Head of caudate nucleus (tissue), 42 donors: ENCODE data around the gene LRRC58.
A peak's percentile ranks its signal among the peaks of the same experiment; 100 is the strongest.
"Not testable (repeated sequence)": the region's sequence is repeated elsewhere in the genome, so short reads cannot be mapped to it uniquely, and the experiment has no call there.

Source experiments
- DNase-seq, 42 donors: peaks; one replicate each; pipeline versions ENCODE4 v3.0.0 to v3.0.0-alpha.2; 2020 to 2021; ENCODE audit warnings: mixed read lengths in 7 of 42
- intact Hi-C: fragments of 100-400 bp; cut with DNase I; formaldehyde crosslinking; loops from one replicate; pipeline ENCODE4 v1.15.0; 2022

The LRRC58 gene

GRCh38 chr3:120348065-120348990 is 826 bp downstream of the LRRC58 start:
- intact Hi-C loops, result loop anchor here (2.0 to 10.0 kb wide), 3 partner anchors 69 to 254 kb away; partner anchors contain the start of gene GSK3B
- peak in 24 of 42 donors; percentile 6 to 72 (median 47) for DNase-seq

DNA sequence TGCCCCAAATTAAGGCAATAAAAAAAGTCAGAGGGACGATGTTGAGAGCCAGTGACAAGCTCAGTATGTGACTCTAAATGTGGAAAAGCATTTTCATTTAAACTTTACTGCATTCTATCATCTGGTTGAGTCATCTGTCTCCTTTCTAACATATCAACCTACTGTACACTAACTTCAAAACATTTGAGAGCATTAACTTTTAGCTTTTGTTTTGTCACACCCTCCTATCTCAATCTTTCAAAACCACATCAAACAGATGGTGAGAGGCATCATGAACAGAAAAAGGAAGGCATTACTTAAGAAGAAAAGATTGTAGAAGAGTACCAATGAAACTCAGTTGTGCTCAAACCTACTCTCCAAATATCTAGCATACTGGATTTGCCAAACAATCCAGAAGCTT is 4.8 kb downstream of the LRRC58 start:
- DNase-seq, result no peak
- intact Hi-C loops, result loop anchor here (10.0 kb wide), 1 partner anchor 100 kb away; no protein-coding TSS in a partner anchor

DNA sequence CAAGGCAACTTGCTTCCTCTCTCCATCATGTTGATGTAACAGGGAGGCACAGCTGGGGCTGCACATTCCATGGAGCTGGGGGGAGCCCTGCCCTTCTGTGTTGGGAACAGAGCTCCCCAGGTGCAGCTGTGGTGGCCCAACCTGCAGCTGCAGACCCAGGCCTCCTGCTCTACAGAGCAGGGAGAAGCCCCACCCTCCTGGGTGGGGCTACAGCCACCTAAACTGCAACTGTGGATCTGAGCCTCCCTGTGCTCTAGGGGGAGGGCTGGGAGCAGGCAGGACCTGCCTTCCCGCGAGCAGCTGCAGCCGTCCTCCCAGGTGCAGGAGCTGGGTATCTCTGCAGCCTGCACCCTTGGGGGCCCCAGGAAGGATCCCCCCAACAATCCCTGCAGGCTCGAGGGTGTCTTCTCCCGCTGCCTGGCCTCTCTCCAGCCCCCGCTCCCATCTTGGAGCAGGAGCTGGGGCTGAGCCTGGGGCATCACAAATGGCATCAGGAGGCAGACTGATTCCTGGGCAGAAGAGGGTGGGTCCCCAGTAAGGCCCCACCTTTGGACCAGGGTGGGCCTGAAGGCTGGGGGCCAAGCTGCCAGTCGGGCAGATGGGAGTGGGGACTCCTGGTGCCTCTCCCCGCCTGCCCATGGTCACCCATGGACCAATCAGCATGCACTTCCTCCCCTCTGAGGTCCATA is 7.4 kb downstream of the LRRC58 start:
- DNase-seq, result no peak
- intact Hi-C loops, result loop anchor here (10.0 kb wide), 1 partner anchor 97 kb away; no protein-coding TSS in a partner anchor

DNA sequence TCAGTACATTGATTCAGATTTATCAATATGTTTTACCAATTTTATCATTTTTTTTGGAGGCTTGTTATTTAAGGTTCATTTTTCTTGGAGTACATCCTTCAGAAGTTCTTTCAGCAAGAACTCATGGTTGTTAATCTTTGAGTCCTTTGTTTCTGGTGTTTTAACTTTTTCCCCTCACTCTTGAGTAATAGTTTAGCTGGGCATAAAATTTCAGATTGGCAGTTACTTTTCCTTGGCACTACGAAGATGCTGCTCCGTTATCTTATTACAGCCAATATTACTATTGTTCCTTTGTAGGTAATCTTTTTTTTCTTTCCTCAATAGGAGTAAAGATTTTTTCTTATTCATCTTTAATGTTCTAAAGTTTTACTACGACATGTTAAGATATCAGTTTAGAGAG is 9.8 kb downstream of the LRRC58 start:
- intact Hi-C loops, result no loop called here
- DNase-seq, result no peak

DNA sequence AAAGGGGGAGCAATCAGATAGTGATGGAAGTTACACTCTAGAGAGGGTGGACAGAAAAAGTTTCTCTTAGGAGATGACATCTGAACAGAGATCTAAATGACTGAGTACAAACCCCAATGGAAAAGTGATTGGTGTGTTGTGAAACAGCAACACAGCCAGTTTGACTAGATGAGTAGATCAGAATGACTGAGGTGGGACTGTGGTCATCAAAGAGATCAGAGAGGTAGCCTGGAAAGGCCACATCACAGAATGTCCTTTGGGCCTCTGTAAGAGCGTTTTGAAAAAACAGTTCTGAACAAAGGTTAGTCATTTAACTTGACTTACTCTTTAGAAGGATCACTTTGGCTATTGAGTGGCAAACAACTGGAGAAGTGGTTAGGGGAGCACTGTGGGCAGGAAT is 10.6 kb downstream of the LRRC58 start:
- intact Hi-C loops, result no loop called here
- no peak for DNase-seq

DNA sequence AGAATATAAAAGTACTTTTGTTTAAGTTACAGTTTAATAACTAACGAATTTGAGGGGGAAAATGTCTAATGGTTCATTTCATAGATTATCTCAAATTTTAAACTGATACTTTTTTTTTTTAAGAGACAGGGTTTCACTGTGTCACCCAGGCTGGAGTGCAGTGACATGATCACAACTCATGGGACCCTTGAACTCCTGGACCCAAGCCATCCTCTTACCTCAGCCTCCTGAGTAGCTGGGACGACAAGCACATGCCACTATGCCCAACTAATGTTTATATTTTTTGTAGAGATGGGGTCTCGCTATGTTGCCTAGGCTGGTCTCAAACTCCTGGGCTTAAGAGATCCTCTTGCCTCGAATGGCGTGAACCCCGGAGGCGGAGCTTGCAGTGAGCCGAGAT is 16.5 kb downstream of the LRRC58 start:
- no peak for DNase-seq
- intact Hi-C loops, result no loop called here

GRCh38 chr3:120331076-120331475 is 18.1 kb downstream of the LRRC58 start:
- peak in 25 of 42 donors; percentile 20 to 86 (median 50) for DNase-seq
- intact Hi-C loops, result no loop called here

- no peak for DNase-seq
- intact Hi-C loops, result no loop called here
Measured at GRCh38 chr3:120326784-120327183, 22.4 kb downstream of the LRRC58 start.

DNA sequence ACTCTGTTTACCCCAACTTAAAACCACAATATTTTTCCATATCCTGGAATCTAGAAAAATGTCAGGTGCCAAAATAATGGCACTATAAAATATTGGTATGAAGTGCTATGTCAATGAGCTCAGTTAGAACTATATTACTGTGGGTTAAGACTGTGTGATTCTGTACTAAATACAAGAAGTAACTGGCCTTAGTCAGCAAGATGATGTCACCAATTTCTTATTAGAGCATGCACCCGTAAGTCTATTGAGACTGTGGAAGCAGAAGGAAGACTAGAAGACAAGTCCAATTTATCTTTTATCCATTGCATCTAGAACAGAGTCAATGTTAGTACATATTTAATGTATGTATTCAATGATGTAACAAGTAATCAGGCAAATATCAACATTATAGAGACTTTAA is 25.0 kb downstream of the LRRC58 start:
- no peak for DNase-seq
- intact Hi-C loops, result no loop called here

DNA sequence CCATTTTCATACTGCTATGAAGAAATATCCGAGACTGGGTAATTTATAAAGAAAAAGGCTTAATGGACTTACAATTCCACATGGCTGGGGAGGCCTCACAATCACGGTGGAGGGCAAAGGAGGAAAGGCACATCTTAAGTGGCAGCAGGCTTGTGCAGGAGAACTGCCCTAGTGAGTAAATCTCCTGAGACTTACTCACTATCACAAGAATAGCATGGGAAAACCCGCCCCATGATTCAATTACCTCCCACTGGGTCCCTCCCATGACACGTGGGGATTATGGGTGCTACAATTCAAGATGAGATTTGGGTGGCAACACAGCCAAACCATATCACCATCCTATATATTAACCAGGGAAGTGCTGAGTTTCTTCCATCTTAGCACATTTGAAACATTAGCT is 25.4 kb downstream of the LRRC58 start:
- intact Hi-C loops, result not testable (repeated sequence)
- peak in 17 of 42 donors; percentile 10 to 66 (median 31) for DNase-seq

GRCh38 chr3:120311863-120312794 is 37.0 kb downstream of the LRRC58 start:
- DNase-seq, result no peak
- intact Hi-C loops, result no loop called here

- intact Hi-C loops, result no loop called here
- DNase-seq, result no peak
Measured at GRCh38 chr3:120306519-120307455, 42.4 kb downstream of the LRRC58 start.

- intact Hi-C loops, result no loop called here
- DNase-seq, result no peak
Measured at GRCh38 chr3:120304616-120305015, 44.5 kb downstream of the LRRC58 start.

GRCh38 chr3:120302361-120302760 is 46.8 kb downstream of the LRRC58 start:
- intact Hi-C loops, result no loop called here
- no peak for DNase-seq

GRCh38 chr3:120300971-120301370 is 48.2 kb downstream of the LRRC58 start:
- no peak for DNase-seq
- intact Hi-C loops, result no loop called here

- DNase-seq, result no peak
- intact Hi-C loops, result no loop called here
Measured at GRCh38 chr3:120299403-120299802, 49.8 kb downstream of the LRRC58 start.

DNA sequence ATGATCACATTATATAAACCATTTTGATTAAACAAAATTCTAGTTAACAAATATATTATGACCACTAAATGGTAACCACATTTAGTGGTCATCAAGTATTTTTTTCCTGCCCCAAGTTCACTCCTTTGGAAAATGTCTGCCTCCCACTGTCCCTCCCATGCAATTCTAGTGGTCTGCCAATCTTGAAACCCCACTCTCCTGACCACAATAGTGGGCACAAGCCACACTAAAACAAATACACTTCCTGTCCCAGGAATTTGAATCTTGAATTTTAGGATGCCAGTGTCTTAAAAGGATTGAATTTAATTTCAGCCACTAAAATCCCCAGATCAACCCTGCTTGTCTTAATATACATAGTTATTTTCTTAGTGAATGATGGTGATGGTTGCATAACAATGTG is 50.2 kb downstream of the LRRC58 start:
- no peak for DNase-seq
- intact Hi-C loops, result no loop called here

DNA sequence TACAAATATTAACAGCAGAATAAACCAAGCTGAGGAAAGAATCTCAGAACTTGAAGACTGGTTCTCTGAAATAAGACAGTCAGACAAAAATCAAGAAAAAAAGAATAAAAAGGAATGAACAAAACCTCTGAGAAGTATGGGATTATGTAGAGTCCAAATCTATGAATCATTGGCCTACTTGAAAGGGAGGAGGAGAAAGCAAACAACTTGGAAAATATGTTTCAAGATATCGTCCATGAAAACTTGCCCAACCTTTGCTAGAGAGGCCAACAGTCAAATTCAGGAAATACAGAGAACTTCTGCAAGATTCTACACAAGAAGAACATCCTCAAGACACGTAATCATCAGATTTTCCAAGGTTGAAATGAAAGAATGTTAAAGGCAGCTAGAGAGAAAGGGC is 57.6 kb downstream of the LRRC58 start:
- intact Hi-C loops, DNase-seq: not testable (repeated sequence)
